IMR-90 (cell line): Measurements from ENCODE around the gene MYEOV. TPM values are rescaled to one million over a fixed set of nuclear protein-coding genes. Genes with fewer than 3 reads are reported as not detected.

Source experiments
- BHLHE40 ChIP-seq: fragments of 150-350 bp; IDR thresholded peaks from 2 replicates; pipeline ENCODE4 v1.6.1; 2016; ENCODE audit warnings: mild to moderate bottlenecking, low read depth, low read length
- CEBPB ChIP-seq: IDR thresholded peaks from 2 replicates; pipeline ENCODE4 v1.6.1; 2012; ENCODE audit warnings: low read depth, low read length, improper control_type of control experiment
- CHD1 ChIP-seq: IDR thresholded peaks from 2 replicates; pipeline ENCODE4 v1.6.1; 2012; ENCODE audit warnings: low read depth, low read length, improper control_type of control experiment
- CTCF ChIP-seq: conservative IDR thresholded peaks from 2 replicates; pipeline ENCODE4 v1.5.1; 2012; ENCODE audit warnings: mild to moderate bottlenecking, low read depth, low read length, improper control_type of control experiment
- polyA plus RNA-seq, 3 experiments: library from polyadenylated mRNA; depleted of rRNA; stranded (reverse); fragments of >200 nt; gene quantifications; 2 replicates each; pipeline ENCODE4 v1.2.3, GENCODE V29; 2012; ENCODE audit warnings: low replicate concordance in 1 of 3
- total RNA-seq: library from RNA; depleted of rRNA; stranded (reverse); fragments of >200 nt; gene quantifications from 2 replicates; pipeline ENCODE4 v1.2.3, GENCODE V29; 2012

The MYEOV gene
- total and polyA plus RNA-seq, 2 of the 4 experiments (the other 2 are of a cell fraction): 5.8 to 6.8 TPM

GRCh38 chr11:69310934-69311766 is 17.2 kb downstream of the MYEOV start (continued):
- TF ChIP-seq CEBPB (no peak), BHLHE40 (no peak), CHD1 (no peak), CTCF (no peak)
